HepG2 (cell line): ENCODE results near the gene CSNK2A2.

ENCODE experiments used
- ARNT2 ChIP-seq: sonication (generic); formaldehyde crosslinking; IDR thresholded peaks from 2 replicates; pipeline ENCODE4 v1.8.0; 2022; ENCODE audit warnings: mild to moderate bottlenecking, low read depth, missing genetic modification reagents, moderate library complexity
- BCL6 ChIP-seq: IDR thresholded peaks from 2 replicates; pipeline ENCODE4 v1.6.1; 2016; ENCODE audit warnings: missing genetic modification reagents, missing compliant biosample characterization
- CEBPG ChIP-seq: IDR thresholded peaks from 2 replicates; pipeline ENCODE4 v1.6.1; 2016
- NFE2 ChIP-seq: sonication (generic); formaldehyde crosslinking; IDR thresholded peaks from 2 replicates; pipeline ENCODE4 v1.4.0; 2020; ENCODE audit warnings: missing genetic modification reagents
- NFIC ChIP-seq: IDR thresholded peaks from 2 replicates; pipeline ENCODE4 v1.6.1; 2012; ENCODE audit warnings: mild to moderate bottlenecking, low read length, inconsistent platforms
- POLR2AphosphoS5 ChIP-seq: IDR thresholded peaks from 2 replicates; pipeline ENCODE4 v1.6.1; 2012; ENCODE audit warnings: low read depth, low read length
- RFX5 ChIP-seq: IDR thresholded peaks from 2 replicates; pipeline ENCODE4 v1.6.1; 2011; ENCODE audit warnings: low read depth, low read length, improper control_type of control experiment
- SMARCC2 ChIP-seq: fragments of 450-650 bp; IDR thresholded peaks from 2 replicates; pipeline ENCODE4 v1.6.1; 2017; ENCODE audit warnings: antibody characterized with exemption, mild to moderate bottlenecking
- ZC3H4 ChIP-seq: sonication (generic); formaldehyde crosslinking; IDR thresholded peaks from 2 replicates; pipeline ENCODE4 v1.4.0; 2020; ENCODE audit warnings: missing genetic modification reagents, borderline replicate concordance
- TF ChIP-seq, protein P1 (sequence below): IDR thresholded peaks from 2 replicates; pipeline ENCODE4 v1.6.1; 2012; ENCODE audit warnings: inconsistent platforms
- TF ChIP-seq, protein P2 (sequence below): IDR thresholded peaks from 2 replicates; pipeline ENCODE4 v1.6.1; 2016; ENCODE audit warnings: low read depth, missing genetic modification reagents, missing compliant biosample characterization

DNA sequence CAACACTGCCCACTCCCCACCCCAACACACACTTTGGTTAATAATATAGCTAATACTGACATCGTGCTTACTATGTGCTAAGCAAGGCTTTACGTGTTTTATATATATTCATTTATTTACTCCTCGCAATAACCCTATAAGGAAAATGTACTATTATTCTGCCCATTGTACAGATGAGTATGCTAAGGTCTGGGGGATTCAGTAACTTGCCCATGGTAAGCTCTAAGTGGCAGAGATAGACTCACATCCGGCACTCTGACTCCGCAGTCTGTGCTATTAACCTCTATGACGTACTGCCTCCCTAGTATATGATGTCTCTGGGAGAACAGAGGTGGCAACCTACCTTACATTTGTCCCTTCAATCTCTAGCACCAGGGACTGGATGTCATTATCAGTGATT, 81.4 kb downstream of the CSNK2A2 start:
- TF ChIP-seq, protein P1, sequence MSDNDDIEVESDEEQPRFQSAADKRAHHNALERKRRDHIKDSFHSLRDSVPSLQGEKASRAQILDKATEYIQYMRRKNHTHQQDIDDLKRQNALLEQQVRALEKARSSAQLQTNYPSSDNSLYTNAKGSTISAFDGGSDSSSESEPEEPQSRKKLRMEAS, result no peak
- no peak for TF ChIP-seq NFIC
- no peak for TF ChIP-seq NFE2 (CRISPR knock-in tag)
- TF ChIP-seq ARNT2 (CRISPR knock-in tag), result no peak
- no peak for TF ChIP-seq ZC3H4 (CRISPR knock-in tag)
- TF ChIP-seq, protein P2, sequence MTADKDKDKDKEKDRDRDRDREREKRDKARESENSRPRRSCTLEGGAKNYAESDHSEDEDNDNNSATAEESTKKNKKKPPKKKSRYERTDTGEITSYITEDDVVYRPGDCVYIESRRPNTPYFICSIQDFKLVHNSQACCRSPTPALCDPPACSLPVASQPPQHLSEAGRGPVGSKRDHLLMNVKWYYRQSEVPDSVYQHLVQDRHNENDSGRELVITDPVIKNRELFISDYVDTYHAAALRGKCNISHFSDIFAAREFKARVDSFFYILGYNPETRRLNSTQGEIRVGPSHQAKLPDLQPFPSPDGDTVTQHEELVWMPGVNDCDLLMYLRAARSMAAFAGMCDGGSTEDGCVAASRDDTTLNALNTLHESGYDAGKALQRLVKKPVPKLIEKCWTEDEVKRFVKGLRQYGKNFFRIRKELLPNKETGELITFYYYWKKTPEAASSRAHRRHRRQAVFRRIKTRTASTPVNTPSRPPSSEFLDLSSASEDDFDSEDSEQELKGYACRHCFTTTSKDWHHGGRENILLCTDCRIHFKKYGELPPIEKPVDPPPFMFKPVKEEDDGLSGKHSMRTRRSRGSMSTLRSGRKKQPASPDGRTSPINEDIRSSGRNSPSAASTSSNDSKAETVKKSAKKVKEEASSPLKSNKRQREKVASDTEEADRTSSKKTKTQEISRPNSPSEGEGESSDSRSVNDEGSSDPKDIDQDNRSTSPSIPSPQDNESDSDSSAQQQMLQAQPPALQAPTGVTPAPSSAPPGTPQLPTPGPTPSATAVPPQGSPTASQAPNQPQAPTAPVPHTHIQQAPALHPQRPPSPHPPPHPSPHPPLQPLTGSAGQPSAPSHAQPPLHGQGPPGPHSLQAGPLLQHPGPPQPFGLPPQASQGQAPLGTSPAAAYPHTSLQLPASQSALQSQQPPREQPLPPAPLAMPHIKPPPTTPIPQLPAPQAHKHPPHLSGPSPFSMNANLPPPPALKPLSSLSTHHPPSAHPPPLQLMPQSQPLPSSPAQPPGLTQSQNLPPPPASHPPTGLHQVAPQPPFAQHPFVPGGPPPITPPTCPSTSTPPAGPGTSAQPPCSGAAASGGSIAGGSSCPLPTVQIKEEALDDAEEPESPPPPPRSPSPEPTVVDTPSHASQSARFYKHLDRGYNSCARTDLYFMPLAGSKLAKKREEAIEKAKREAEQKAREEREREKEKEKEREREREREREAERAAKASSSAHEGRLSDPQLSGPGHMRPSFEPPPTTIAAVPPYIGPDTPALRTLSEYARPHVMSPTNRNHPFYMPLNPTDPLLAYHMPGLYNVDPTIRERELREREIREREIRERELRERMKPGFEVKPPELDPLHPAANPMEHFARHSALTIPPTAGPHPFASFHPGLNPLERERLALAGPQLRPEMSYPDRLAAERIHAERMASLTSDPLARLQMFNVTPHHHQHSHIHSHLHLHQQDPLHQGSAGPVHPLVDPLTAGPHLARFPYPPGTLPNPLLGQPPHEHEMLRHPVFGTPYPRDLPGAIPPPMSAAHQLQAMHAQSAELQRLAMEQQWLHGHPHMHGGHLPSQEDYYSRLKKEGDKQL (CRISPR knock-in tag), result no peak
- TF ChIP-seq SMARCC2, result no peak
- TF ChIP-seq CEBPG, result no peak
- no peak for TF ChIP-seq POLR2AphosphoS5
- TF ChIP-seq RFX5, result no peak
- no peak for TF ChIP-seq BCL6 (CRISPR knock-in tag)
